ENCODE measurements around the gene CLIC4.
"Not testable (repeated sequence)": the region's sequence is repeated elsewhere in the genome, so short reads cannot be mapped to it uniquely, and the experiment has no call there.

Gene CLIC4

DNA sequence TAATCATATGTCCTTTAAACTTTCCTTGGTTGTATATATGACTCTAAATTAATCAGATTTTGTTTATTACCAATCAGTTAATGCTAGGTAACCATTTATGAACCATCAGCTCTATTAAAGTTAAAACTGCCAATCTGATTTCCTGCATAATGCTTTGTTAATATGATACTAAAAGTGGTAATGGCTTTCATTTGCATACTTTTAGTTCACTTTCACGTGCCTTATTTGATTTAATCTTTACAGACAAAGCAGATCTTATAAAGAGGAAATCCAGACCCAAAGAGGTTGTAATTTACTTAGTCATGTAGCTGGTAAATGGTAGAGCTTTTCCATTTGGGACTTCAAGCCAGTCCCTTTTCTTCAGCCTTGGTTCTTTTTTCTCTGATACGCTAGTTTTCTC, 61.3 kb downstream of the CLIC4 start:
- H3K4me2 ChIP-seq (ENCODE audit: low read depth, low read length, poor library complexity, severe bottlenecking): no peak overlapping the region
- no peak overlapping the region for H3K4me3 ChIP-seq (ENCODE audit: low read length, poor library complexity, severe bottlenecking)
- peaks cover 87% of the 10 kb centered on the region for H3K79me2 ChIP-seq (ENCODE audit: insufficient read depth, low read length)

DNA sequence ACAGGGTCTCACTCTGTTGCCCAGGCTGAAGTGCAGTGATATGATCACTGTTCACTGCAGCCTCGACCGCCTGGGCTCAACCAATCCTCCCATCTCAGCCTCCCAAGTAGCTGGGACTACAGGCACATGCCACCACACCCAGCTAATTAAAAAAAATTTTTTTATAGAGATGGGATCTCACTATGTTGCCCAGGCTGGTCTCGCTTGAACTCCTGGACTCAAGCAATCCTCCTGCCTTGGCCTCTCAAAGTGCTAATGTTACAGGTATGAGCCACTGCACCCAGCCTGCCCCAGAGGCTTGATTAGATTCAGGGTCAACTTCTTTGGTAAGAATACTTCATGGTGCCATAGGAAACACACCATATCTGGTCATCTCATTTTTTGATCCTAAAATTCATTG, 66.2 kb downstream of the CLIC4 start:
- H2AFZ ChIP-seq (ENCODE audit: low read length); H3K9me2 ChIP-seq (replicated peaks; ENCODE audit: low read depth, low read length); H3K9me3 ChIP-seq (ENCODE audit: insufficient read depth, low read depth, low read length); H3K9ac ChIP-seq (ENCODE audit: low read depth, low read length, poor library complexity, severe bottlenecking); H3F3A ChIP-seq (ENCODE audit: low read depth); H3K4me3 ChIP-seq (ENCODE audit: low read length, poor library complexity, severe bottlenecking); H3K27me3 ChIP-seq (ENCODE audit: insufficient read depth, low read length, poor library complexity, severe bottlenecking); H3K4me2 ChIP-seq (ENCODE audit: low read depth, low read length, poor library complexity, severe bottlenecking): not testable (repeated sequence)
- Histone ChIP-seq H3K79me2 (ENCODE audit: insufficient read depth, low read length) (peaks cover 69% of the 10 kb centered on the region), H4K20me1 (ENCODE audit: insufficient read depth, low read length, poor library complexity, severe bottlenecking) (peaks cover 11% of the 10 kb centered on the region), H3K36me3 (ENCODE audit: insufficient read depth, low read length) (peaks cover 35% of the 10 kb centered on the region; the same call in 1 of the 2 replicates), H3K4me1 (ENCODE audit: insufficient read depth, low read length, poor library complexity, severe bottlenecking) (peaks cover 10% of the 10 kb centered on the region)

More for the DNA sequence above, 61.3 kb downstream of the CLIC4 start:
- no peaks in the 10 kb centered on the region for H3K9me3 ChIP-seq (ENCODE audit: insufficient read depth, low read depth, low read length)
- no peak overlapping the region for H2AFZ ChIP-seq (ENCODE audit: low read length)
- peaks cover 32% of the 10 kb centered on the region for H4K20me1 ChIP-seq (ENCODE audit: insufficient read depth, low read length, poor library complexity, severe bottlenecking)
- TF ChIP-seq, protein P1, sequence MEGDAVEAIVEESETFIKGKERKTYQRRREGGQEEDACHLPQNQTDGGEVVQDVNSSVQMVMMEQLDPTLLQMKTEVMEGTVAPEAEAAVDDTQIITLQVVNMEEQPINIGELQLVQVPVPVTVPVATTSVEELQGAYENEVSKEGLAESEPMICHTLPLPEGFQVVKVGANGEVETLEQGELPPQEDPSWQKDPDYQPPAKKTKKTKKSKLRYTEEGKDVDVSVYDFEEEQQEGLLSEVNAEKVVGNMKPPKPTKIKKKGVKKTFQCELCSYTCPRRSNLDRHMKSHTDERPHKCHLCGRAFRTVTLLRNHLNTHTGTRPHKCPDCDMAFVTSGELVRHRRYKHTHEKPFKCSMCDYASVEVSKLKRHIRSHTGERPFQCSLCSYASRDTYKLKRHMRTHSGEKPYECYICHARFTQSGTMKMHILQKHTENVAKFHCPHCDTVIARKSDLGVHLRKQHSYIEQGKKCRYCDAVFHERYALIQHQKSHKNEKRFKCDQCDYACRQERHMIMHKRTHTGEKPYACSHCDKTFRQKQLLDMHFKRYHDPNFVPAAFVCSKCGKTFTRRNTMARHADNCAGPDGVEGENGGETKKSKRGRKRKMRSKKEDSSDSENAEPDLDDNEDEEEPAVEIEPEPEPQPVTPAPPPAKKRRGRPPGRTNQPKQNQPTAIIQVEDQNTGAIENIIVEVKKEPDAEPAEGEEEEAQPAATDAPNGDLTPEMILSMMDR (conservative IDR thresholded peaks at IDR 0.05; ENCODE audit: low read length): no peak
- no peak for TF ChIP-seq EZH2phosphoT487 (IDR thresholded peaks at IDR 0.05; ENCODE audit: borderline replicate concordance)
- H3K4me1 ChIP-seq (ENCODE audit: insufficient read depth, low read length, poor library complexity, severe bottlenecking): peaks cover 20% of the 10 kb centered on the region
- H3K9me2 ChIP-seq (replicated peaks; ENCODE audit: low read depth, low read length): no peaks in the 10 kb centered on the region
- no peak overlapping the region for H3K9ac ChIP-seq (ENCODE audit: low read depth, low read length, poor library complexity, severe bottlenecking)
- no peaks in the 10 kb centered on the region for H3K27me3 ChIP-seq (ENCODE audit: insufficient read depth, low read length, poor library complexity, severe bottlenecking)
- H3K36me3 ChIP-seq (ENCODE audit: insufficient read depth, low read length): peaks cover 10% of the 10 kb centered on the region
- no peaks in the 10 kb centered on the region; the same call in 1 of the 2 replicates for H3F3A ChIP-seq (ENCODE audit: low read depth)

DNA sequence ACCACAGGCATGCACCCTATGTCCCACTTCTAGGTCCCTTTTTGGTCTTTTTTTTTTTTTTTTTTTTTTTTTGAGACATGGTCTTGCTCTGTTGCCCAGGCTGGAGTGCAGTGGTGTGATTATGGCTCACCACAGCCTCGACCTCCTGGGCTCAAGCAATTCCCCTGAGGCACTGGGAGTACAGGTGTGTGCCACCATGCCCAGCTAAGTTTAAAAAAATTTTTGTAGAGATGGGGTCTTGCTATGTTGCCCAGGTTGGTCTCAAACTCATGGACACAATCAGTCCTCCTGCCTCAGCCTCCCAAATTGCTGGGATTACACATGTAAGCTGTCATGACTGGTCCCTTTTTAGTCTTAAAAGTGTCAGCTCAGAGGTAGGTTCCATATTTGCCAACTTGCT, 75.0 kb downstream of the CLIC4 start:
- H3K4me1 ChIP-seq (ENCODE audit: insufficient read depth, low read length, poor library complexity, severe bottlenecking); H2AFZ ChIP-seq (ENCODE audit: low read length); H3K9ac ChIP-seq (ENCODE audit: low read depth, low read length, poor library complexity, severe bottlenecking); H3K27me3 ChIP-seq (ENCODE audit: insufficient read depth, low read length, poor library complexity, severe bottlenecking); H3F3A ChIP-seq (ENCODE audit: low read depth); H3K4me2 ChIP-seq (ENCODE audit: low read depth, low read length, poor library complexity, severe bottlenecking); H4K20me1 ChIP-seq (ENCODE audit: insufficient read depth, low read length, poor library complexity, severe bottlenecking); H3K9me3 ChIP-seq (ENCODE audit: insufficient read depth, low read depth, low read length); H3K4me3 ChIP-seq (ENCODE audit: low read length, poor library complexity, severe bottlenecking); H3K9me2 ChIP-seq (replicated peaks; ENCODE audit: low read depth, low read length): not testable (repeated sequence)
- peaks cover 39% of the 10 kb centered on the region; the same call in 1 of the 2 replicates for H3K36me3 ChIP-seq (ENCODE audit: insufficient read depth, low read length)
- peaks cover 58% of the 10 kb centered on the region for H3K79me2 ChIP-seq (ENCODE audit: insufficient read depth, low read length)

DNA sequence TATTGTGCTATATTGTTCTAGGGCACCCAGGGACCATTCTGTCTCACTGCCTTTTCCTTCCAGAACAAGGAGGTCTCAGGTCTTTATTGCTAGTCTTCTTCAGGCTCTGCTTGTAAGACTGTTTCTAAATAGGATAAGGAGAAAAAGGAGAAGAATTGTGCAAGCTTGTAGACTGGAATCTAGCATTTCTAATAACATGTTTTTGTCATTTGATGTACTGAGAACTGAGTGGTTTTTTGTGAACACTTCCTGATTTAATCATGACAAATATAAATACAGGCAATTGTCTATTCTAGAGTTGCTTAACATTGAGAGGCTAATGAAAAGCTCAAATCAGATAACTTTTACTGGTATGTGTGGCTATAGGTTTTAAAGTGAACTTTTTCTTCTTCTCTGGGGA, 77.6 kb downstream of the CLIC4 start:
- TF ChIP-seq, protein P1 (conservative IDR thresholded peaks at IDR 0.05; ENCODE audit: low read length): no peak
- TF ChIP-seq EZH2phosphoT487 (IDR thresholded peaks at IDR 0.05; ENCODE audit: borderline replicate concordance): no peak
- Histone ChIP-seq H4K20me1 (ENCODE audit: insufficient read depth, low read length, poor library complexity, severe bottlenecking) (peaks cover 5% of the 10 kb centered on the region), H3K9me2 (replicated peaks; ENCODE audit: low read depth, low read length) (no peaks in the 10 kb centered on the region), H3K4me1 (ENCODE audit: insufficient read depth, low read length, poor library complexity, severe bottlenecking) (peaks cover 15% of the 10 kb centered on the region), H3K4me2 (ENCODE audit: low read depth, low read length, poor library complexity, severe bottlenecking) (no peak overlapping the region), H3K9me3 (ENCODE audit: insufficient read depth, low read depth, low read length) (no peaks in the 10 kb centered on the region), H2AFZ (ENCODE audit: low read length) (no peak overlapping the region), H3K9ac (ENCODE audit: low read depth, low read length, poor library complexity, severe bottlenecking) (no peak overlapping the region), H3K79me2 (ENCODE audit: insufficient read depth, low read length) (peaks cover 79% of the 10 kb centered on the region), H3K36me3 (ENCODE audit: insufficient read depth, low read length) (peaks cover 33% of the 10 kb centered on the region; the same call in 1 of the 2 replicates), H3F3A (ENCODE audit: low read depth) (no peaks in the 10 kb centered on the region), H3K27me3 (ENCODE audit: insufficient read depth, low read length, poor library complexity, severe bottlenecking) (no peaks in the 10 kb centered on the region), H3K4me3 (ENCODE audit: low read length, poor library complexity, severe bottlenecking) (no peak overlapping the region)

DNA sequence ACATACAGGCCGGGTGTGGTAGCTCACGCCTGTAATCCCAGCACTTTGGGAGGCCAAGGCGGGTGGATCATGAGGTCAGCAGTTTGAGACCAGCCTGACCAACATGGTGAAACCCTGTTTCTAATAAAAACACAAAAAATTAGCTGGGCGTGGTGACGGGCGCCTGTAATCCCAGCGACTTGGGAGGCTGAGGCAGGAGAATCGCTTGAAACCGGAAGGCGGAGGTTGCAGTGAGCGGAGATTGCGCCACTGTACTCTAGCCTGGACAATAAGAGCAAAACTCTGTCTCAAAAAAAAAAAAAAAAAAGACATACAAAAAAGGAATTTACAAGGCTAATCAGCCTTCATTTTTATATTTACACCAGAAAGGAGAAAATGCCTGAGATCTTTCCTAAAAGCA, 78.2 kb downstream of the CLIC4 start:
- H2AFZ ChIP-seq (ENCODE audit: low read length); H3K9ac ChIP-seq (ENCODE audit: low read depth, low read length, poor library complexity, severe bottlenecking); H3K9me3 ChIP-seq (ENCODE audit: insufficient read depth, low read depth, low read length); H4K20me1 ChIP-seq (ENCODE audit: insufficient read depth, low read length, poor library complexity, severe bottlenecking); H3K4me2 ChIP-seq (ENCODE audit: low read depth, low read length, poor library complexity, severe bottlenecking); H3F3A ChIP-seq (ENCODE audit: low read depth); H3K4me3 ChIP-seq (ENCODE audit: low read length, poor library complexity, severe bottlenecking); H3K27me3 ChIP-seq (ENCODE audit: insufficient read depth, low read length, poor library complexity, severe bottlenecking); H3K9me2 ChIP-seq (replicated peaks; ENCODE audit: low read depth, low read length): not testable (repeated sequence)
- Histone ChIP-seq H3K36me3 (ENCODE audit: insufficient read depth, low read length) (peaks cover 32% of the 10 kb centered on the region; the same call in 1 of the 2 replicates), H3K79me2 (ENCODE audit: insufficient read depth, low read length) (peaks cover 73% of the 10 kb centered on the region), H3K4me1 (ENCODE audit: insufficient read depth, low read length, poor library complexity, severe bottlenecking) (peaks cover 19% of the 10 kb centered on the region)
